Keratinocyte (primary cell): ENCODE measurements around the gene IFFO2.

Experiments used
- EZH2 ChIP-seq: IDR thresholded peaks from one replicate; pipeline ENCODE4 v1.6.1; 2012; ENCODE audit warnings: inconsistent platforms, mild to moderate bottlenecking, low read length, moderate library complexity
- TF ChIP-seq, protein P1 (sequence below), 3 experiments: IDR thresholded peaks in 1 of 3; conservative IDR thresholded peaks in 1 of 3; optimal IDR thresholded peaks in 1 of 3; 2 replicates in 2 of 3; 3 replicates in 1 of 3; pipeline versions ENCODE3 to v1.5.1; 2011; ENCODE audit warnings: low read length in 3 of 3, mild to moderate bottlenecking in 3 of 3, moderate library complexity in 2 of 3, control low read depth in 1 of 3, inconsistent platforms in 1 of 3; ENCODE audit not compliant: insufficient read depth in 2 of 3; ENCODE audit errors: extremely low read depth in 1 of 3

DNA sequence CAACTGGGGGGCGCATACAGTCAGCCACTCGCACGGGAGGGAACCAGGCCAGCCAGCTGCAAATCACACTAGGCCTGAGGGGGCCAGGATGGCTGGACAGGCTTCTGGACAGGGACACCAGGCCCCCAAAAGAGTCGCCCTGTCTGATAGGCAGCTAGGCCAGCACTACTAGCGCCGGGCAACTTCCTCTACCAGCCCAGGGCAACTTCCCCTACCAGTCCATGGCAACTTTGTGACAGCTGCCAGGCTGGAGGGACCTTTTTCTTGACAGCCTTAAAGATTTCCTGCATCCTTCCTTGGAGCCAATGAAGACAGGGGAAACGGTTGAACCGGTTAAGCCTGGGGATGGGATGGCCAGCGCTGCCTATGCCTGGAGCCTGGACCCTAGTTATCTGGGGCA is 5.1 kb downstream of the IFFO2 start:
- TF ChIP-seq, protein P1, sequence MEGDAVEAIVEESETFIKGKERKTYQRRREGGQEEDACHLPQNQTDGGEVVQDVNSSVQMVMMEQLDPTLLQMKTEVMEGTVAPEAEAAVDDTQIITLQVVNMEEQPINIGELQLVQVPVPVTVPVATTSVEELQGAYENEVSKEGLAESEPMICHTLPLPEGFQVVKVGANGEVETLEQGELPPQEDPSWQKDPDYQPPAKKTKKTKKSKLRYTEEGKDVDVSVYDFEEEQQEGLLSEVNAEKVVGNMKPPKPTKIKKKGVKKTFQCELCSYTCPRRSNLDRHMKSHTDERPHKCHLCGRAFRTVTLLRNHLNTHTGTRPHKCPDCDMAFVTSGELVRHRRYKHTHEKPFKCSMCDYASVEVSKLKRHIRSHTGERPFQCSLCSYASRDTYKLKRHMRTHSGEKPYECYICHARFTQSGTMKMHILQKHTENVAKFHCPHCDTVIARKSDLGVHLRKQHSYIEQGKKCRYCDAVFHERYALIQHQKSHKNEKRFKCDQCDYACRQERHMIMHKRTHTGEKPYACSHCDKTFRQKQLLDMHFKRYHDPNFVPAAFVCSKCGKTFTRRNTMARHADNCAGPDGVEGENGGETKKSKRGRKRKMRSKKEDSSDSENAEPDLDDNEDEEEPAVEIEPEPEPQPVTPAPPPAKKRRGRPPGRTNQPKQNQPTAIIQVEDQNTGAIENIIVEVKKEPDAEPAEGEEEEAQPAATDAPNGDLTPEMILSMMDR (optimal IDR thresholded peaks at IDR 0.05 in 1 of 3, IDR thresholded peaks at IDR 0.05 in 1 of 3, conservative IDR thresholded peaks at IDR 0.05 in 1 of 3; ENCODE audit: extremely low read depth in 1 of 3, insufficient read depth in 2 of 3, low read length in 3 of 3), result no peak
- TF ChIP-seq EZH2, result no peak
